ENCODE results near the gene PMPCA. TPM values are rescaled to one million over a fixed set of nuclear protein-coding genes. Genes with fewer than 3 reads are reported as not detected.
A peak's percentile ranks its signal among the peaks of the same experiment; 100 is the strongest.

Gene PMPCA
- total and polyA plus RNA-seq, 12 donors = 59.3 to 85.2 (median 75.4) TPM

DNA sequence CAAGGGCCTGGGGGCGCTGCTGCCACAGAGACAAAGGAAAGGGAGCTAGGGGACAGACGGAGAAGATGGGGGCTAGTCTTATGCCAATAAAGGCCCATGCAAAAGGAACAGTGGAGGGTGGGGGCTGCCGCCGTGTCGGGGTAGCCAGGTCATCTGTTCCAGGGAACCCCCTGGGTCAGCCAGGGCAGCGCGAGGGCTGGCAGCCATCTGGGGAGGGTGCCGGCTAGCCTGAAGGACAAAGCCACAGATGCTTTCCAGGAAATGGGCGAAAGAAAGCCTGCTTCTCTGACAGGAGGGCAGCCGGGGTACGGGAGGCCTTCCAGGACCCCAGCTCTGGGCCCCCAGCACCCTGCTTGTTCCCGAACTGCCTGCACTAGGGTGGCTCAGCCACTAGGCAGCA is 35.4 kb upstream of the PMPCA start:
- no peaks in the 10 kb centered on the region for H3K9me3 ChIP-seq
- H3K4me1 ChIP-seq = peaks cover 0 to 32% (median 6%) of the 10 kb centered on the region in 9 donors
- intact Hi-C loops (cut with DNase I) = no loop called here
- DNase-seq = no peak
- no peaks in the 10 kb centered on the region for H3K27me3 ChIP-seq
- ATAC-seq = no peak
- no peak overlapping the region for H3K27ac ChIP-seq
- H3K36me3 ChIP-seq = peaks cover 0 to 33% (median 0%) of the 10 kb centered on the region in 9 donors
- TF ChIP-seq CTCF (IDR thresholded peaks at IDR 0.05) = no peak
- WGBS, 2 donors = 93 to 95% methylated on average over 12 of the region's 12 CpGs
- no peak overlapping the region for H3K4me3 ChIP-seq

DNA sequence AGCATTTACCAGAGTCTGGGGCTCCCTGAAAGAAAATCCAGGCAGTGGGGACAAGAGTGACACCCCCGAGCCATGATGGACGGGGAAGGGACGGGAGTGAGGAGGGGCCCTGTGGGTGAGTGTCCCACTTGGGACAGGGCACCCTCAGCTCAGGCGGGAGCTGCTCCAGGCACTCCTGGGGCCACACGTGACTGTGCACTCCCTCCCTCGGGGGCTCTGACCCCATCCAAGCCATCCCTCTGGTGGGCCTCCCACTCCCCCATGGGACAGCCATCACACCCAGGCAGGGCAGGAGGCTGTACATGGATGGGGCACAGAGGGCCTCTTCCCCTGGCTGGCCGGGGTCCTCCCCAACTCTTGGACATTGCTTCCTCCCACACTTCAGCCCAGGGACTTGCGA is 34.0 kb upstream of the PMPCA start:
- intact Hi-C loops (cut with DNase I) = no loop called here
- WGBS, 2 donors = 68 to 79% methylated on average over 8 of the region's 8 CpGs

DNA sequence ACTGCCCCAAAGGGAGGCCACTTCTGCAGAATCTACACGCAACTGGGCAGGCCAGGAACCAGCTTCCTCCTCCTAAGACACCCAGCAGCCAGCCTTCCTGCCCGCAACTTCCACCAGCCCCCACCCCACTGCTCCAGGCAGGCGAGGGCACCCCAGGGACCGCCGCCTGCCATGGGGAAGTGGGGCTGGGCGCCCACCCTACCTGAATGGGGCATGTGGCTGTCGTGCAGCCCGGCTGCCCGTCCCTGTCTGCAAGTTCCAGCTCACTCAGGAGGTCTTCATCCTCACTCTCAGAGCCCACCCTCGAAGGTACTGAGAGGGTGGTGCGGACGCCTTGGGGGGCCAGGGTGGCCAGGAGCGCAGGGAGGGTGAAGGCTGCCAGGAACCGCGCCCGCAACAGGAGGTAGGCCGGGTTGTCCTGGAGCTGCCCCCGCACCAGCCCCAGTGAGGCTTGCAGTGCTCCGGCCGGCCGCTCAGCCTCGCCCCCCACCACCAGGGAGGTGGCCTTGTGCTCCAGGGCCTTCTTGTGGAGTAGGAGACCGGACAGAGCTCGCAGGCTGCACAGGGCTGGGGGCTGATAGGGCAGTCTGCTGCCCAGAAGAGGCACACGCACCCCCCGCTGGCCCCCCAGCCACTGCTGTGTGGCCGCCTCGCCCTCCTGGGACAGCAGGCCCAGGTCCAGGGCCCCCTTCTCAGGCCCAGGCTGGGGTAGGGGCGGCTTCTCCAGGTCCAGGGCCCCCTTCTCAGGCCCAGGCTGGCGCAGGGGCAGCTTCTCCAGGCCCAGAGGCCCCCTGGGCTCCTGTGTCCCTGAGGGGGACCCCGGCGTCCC is 32.9 kb upstream of the PMPCA start:
- H3K36me3 ChIP-seq = peaks cover 0 to 53% (median 7%) of the 10 kb centered on the region in 9 donors

More for the DNA sequence above, 34.0 kb upstream of the PMPCA start:
- H3K9me3 ChIP-seq = no peaks in the 10 kb centered on the region
- H3K36me3 ChIP-seq = peaks cover 0 to 42% (median 2%) of the 10 kb centered on the region in 9 donors
- H3K27me3 ChIP-seq = no peaks in the 10 kb centered on the region
- no peak overlapping the region for H3K27ac ChIP-seq
- TF ChIP-seq CTCF (IDR thresholded peaks at IDR 0.05) = no peak
- H3K4me3 ChIP-seq = no peak overlapping the region
- DNase-seq (no peak), ATAC-seq (no peak)
- peaks cover 0 to 32% (median 8%) of the 10 kb centered on the region in 9 donors for H3K4me1 ChIP-seq

More for the DNA sequence above, 32.9 kb upstream of the PMPCA start:
- TF ChIP-seq CTCF (IDR thresholded peaks at IDR 0.05) = no peak
- 86 to 91% methylated on average over 30 to 32 of the region's 32 CpGs for WGBS, 2 donors
- no peak for DNase-seq
- no peak overlapping the region for H3K4me3 ChIP-seq
- no peaks in the 10 kb centered on the region for H3K27me3 ChIP-seq
- no peaks in the 10 kb centered on the region for H3K9me3 ChIP-seq
- peak in 1 of 8 donors; percentile 3 for ATAC-seq
- intact Hi-C loops (cut with DNase I) = no loop called here
- H3K27ac ChIP-seq = no peak overlapping the region
- peaks cover 0 to 26% (median 6%) of the 10 kb centered on the region in 9 donors for H3K4me1 ChIP-seq

Measured in heart right ventricle (tissue), 16 donors.